Colonic mucosa (tissue), 4 donors: ENCODE results near the gene LHFPL3. TPM values are rescaled to one million over a fixed set of nuclear protein-coding genes. Genes with fewer than 3 reads are reported as not detected.
A peak's percentile ranks its signal among the peaks of the same experiment; 100 is the strongest.

Experiments used
- DNase-seq: peaks from one replicate; pipeline ENCODE4 v3.0.0-alpha.2; 2020
- H3K27ac ChIP-seq: fragments of 200-600 bp; one replicate; pipeline ENCODE4 v1.8.0; 2021
- H3K27me3 ChIP-seq: fragments of 200-600 bp; one replicate; pipeline ENCODE4 v1.8.0; 2021
- H3K36me3 ChIP-seq: fragments of 200-600 bp; one replicate; pipeline ENCODE4 v1.8.0; 2021
- H3K4me1 ChIP-seq: fragments of 200-600 bp; one replicate; pipeline ENCODE4 v1.8.0; 2021; ENCODE audit warnings: mild to moderate bottlenecking
- H3K4me3 ChIP-seq: fragments of 200-600 bp; one replicate; pipeline ENCODE4 v1.8.0; 2021
- H3K9ac ChIP-seq, 2 donors: one replicate each; pipeline ENCODE4 v1.7.0; 2013; ENCODE audit warnings: control low read depth in 2 of 2, low read depth in 2 of 2, low read length in 2 of 2
- H3K9me3 ChIP-seq: fragments of 200-600 bp; one replicate; pipeline ENCODE4 v1.8.0; 2021
- CTCF ChIP-seq: fragments of 200-600 bp; IDR thresholded peaks from one replicate; pipeline ENCODE4 v1.8.0; 2022; ENCODE audit warnings: antibody characterized with exemption, mild to moderate bottlenecking
- intact Hi-C: fragments of 100-400 bp; cut with DNase I; formaldehyde crosslinking; loops from one replicate; pipeline ENCODE4 v1.14.1; 2022
- total RNA-seq, 2 donors: library from RNA; stranded (reverse); fragmentation: NEBNext Ultra II Directional in 1 of 2; extraction: Animal tissue kit (Norgen Biotek cat#: 25700) in 1 of 2; gene quantifications; one replicate each; pipeline ENCODE4 v1.2.1, GENCODE V29; 2021
- donor health status: healthy.
- donor health status: DM: no; HTN: no; CAD: no.
- donor health status: DM: no; HTN: no; CAD: no.

The LHFPL3 gene
- total RNA-seq, 2 donors from 2014 or later: 0.12 to 0.27 TPM

GRCh38 chr7:104883718-104884452 is 555.5 kb downstream of the LHFPL3 start:
- peak; percentile 97 for DNase-seq
- no peaks in the 10 kb centered on the region for H3K9me3 ChIP-seq
- intact Hi-C loops: loop anchor here (5.0 kb wide), 1 partner anchor 33 kb away; no protein-coding TSS in a partner anchor
- H3K27ac ChIP-seq: peak overlapping the region; percentile 68
- H3K4me1 ChIP-seq: no peaks in the 10 kb centered on the region
- no peaks in the 10 kb centered on the region for H3K36me3 ChIP-seq
- peak overlapping the region in 1 of 2 donors; percentile 35 for H3K9ac ChIP-seq
- peak overlapping the region; percentile 6 for H3K4me3 ChIP-seq
- TF ChIP-seq CTCF: peak; percentile 86
- H3K27me3 ChIP-seq: no peaks in the 10 kb centered on the region

GRCh38 chr7:104886651-104887050 is 558.2 kb downstream of the LHFPL3 start:
- Histone ChIP-seq H3K36me3 (no peaks in the 10 kb centered on the region), H3K9me3 (no peaks in the 10 kb centered on the region), H3K4me1 (no peaks in the 10 kb centered on the region), H3K27ac (no peak overlapping the region), H3K9ac (no peak overlapping the region), H3K4me3 (no peak overlapping the region), H3K27me3 (no peaks in the 10 kb centered on the region)
- intact Hi-C loops: no loop called here
- TF ChIP-seq CTCF: no peak
- DNase-seq: no peak

- Histone ChIP-seq H3K4me1 (no peaks in the 10 kb centered on the region), H3K27me3 (no peaks in the 10 kb centered on the region), H3K9ac (no peak overlapping the region), H3K36me3 (no peaks in the 10 kb centered on the region), H3K27ac (no peak overlapping the region), H3K4me3 (no peak overlapping the region), H3K9me3 (no peaks in the 10 kb centered on the region)
- DNase-seq: no peak
- no peak for TF ChIP-seq CTCF
- intact Hi-C loops: no loop called here
Observed at GRCh38 chr7:104890216-104890615, 561.8 kb downstream of the LHFPL3 start.

- no peak for TF ChIP-seq CTCF
- Histone ChIP-seq H3K27me3 (no peaks in the 10 kb centered on the region), H3K36me3 (no peaks in the 10 kb centered on the region), H3K9ac (no peak overlapping the region), H3K27ac (no peak overlapping the region), H3K4me1 (no peaks in the 10 kb centered on the region), H3K4me3 (no peak overlapping the region), H3K9me3 (no peaks in the 10 kb centered on the region)
- no peak for DNase-seq
- intact Hi-C loops: no loop called here
Observed at GRCh38 chr7:104891949-104892348, 563.5 kb downstream of the LHFPL3 start.

GRCh38 chr7:104894314-104894713 is 565.9 kb downstream of the LHFPL3 start:
- no peak overlapping the region for H3K27ac ChIP-seq
- intact Hi-C loops: no loop called here

More at GRCh38 chr7:104894314-104894713, 565.9 kb downstream of the LHFPL3 start:
- H3K27me3 ChIP-seq: no peaks in the 10 kb centered on the region
- no peak for TF ChIP-seq CTCF
- no peaks in the 10 kb centered on the region for H3K9me3 ChIP-seq
- DNase-seq: no peak
- H3K9ac ChIP-seq: no peak overlapping the region
- no peaks in the 10 kb centered on the region for H3K4me1 ChIP-seq
- no peak overlapping the region for H3K4me3 ChIP-seq
- H3K36me3 ChIP-seq: no peaks in the 10 kb centered on the region
